Activated naive CD4-positive, alpha-beta T cell treated with anti-CD3 and anti-CD28 coated beads, Interleukin-2, amount 50 U/mL, for 72 hours (primary cell): ENCODE data around the gene HTRA2. TPM values are rescaled to one million over a fixed set of nuclear protein-coding genes. Genes with fewer than 3 reads are reported as not detected.

Experiments
- ATAC-seq, 2 donors: fragments of 150-1000 bp; cut with Tn5 transposase; 2 replicates each; pipeline ENCODE4 v1.10.0; 2021; ENCODE audit warnings: mild to moderate bottlenecking in 2 of 2, moderate library complexity in 2 of 2
- DNase-seq, 2 donors: peaks; one replicate each; pipeline ENCODE4 v3.0.0; 2021 to 2022; ENCODE audit warnings: low spot score in 2 of 2
- H3K27ac Mint-ChIP-seq, 2 donors: one replicate each; pipeline ENCODE4 v1.8.0; 2022; ENCODE audit warnings: mild to moderate bottlenecking in 2 of 2, mixed read lengths in 2 of 2
- H3K36me3 Mint-ChIP-seq, 2 donors: one replicate each; pipeline ENCODE4 v1.8.0; 2022; ENCODE audit warnings: mixed read lengths in 2 of 2
- H3K9me3 Mint-ChIP-seq, 2 donors: one replicate each; pipeline ENCODE4 v1.8.0; 2022; ENCODE audit warnings: mixed read lengths in 2 of 2
- total RNA-seq, 2 donors: library from RNA; stranded (reverse); gene quantifications; one replicate each; pipeline ENCODE4 v1.2.3, GENCODE V29; 2022

Gene HTRA2
- total RNA-seq, 2 donors from 2014 or later = 57.5 to 84.4 TPM

- ATAC-seq = no peak
- H3K9me3 Mint-ChIP-seq = no peaks in the 10 kb centered on the region
- peaks cover 44 to 48% of the 10 kb centered on the region in 2 donors for H3K36me3 Mint-ChIP-seq
Observed at GRCh38 chr2:74527741-74528140, 2.0 kb upstream of the HTRA2 start.

DNA sequence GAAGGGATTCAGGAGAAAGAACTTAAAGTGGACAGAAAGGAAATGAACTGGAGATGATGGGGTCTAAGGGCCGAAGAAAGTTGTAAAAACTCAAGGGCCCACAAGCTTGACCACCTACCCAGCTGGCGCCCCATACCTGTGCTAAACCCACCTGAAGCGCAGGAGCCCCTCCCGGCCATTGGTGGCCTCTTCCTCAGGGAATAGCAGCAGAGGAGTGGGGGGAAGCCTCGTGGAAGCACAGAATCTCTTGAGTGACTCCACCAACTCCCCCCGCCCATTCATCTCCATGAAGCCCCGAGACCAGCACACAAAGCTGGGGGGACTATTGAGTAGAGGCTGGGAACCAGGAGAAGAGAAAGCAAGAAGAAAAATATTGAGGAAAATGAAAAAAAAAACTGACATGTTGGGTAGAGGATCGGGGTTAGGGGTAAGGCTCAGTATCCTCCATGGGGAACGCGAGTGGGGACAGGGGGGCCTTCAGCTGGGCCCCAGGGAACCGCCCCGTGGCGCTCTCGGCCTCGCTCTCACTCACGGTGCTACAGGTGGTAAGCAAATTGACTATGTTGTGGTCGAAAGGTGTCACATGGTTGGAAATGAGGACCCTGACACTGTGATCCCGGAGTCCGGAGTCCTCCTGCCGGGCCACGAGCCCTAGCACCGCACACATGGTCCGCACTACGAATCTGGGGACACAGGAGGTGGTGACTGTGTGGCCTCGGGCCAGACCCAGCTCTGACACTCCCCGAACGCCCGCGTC is 955 bp upstream of the HTRA2 start:
- Mint-ChIP-seq H3K9me3 (no peaks in the 10 kb centered on the region), H3K27ac (peak overlapping the region; percentile 98), H3K36me3 (peaks cover 44 to 48% of the 10 kb centered on the region in 2 donors)
- ATAC-seq (peak; percentile 8 to 24), DNase-seq (peak in 1 of 2 donors; percentile 63)

More at GRCh38 chr2:74527741-74528140, 2.0 kb upstream of the HTRA2 start:
- DNase-seq = no peak
- peak overlapping the region in 1 of 2 donors; percentile 98 for H3K27ac Mint-ChIP-seq

DNA sequence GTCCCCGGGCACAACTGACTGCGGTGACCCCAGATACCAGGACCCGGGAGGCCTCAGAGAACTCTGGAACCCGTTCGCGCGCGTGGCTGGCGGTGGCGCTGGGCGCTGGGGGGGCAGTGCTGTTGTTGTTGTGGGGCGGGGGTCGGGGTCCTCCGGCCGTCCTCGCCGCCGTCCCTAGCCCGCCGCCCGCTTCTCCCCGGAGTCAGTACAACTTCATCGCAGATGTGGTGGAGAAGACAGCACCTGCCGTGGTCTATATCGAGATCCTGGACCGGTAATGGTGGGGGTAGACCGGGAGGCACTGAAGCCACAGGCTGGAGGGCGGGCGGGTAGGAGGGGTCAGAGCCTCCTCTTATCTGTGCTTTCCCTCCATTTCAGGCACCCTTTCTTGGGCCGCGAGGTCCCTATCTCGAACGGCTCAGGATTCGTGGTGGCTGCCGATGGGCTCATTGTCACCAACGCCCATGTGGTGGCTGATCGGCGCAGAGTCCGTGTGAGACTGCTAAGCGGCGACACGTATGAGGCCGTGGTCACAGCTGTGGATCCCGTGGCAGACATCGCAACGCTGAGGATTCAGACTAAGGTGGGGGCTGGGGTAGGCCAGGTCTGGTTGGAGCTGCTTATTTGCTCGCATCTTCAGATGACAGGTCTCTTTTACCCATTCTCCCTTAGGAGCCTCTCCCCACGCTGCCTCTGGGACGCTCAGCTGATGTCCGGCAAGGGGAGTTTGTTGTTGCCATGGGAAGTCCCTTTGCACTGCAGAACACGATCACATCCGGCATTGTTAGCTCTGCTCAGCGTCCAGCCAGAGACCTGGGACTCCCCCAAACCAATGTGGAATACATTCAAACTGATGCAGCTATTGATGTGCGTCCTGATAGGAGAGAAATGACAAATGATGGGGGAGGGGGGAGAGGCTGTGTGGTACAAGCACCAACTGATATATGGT is 780 bp downstream of the HTRA2 start:
- peak; percentile 40 to 87 for DNase-seq
- ATAC-seq = peak; percentile 23 to 77
- Mint-ChIP-seq H3K9me3 (no peaks in the 10 kb centered on the region), H3K27ac (peak overlapping the region; percentile 6 to 98), H3K36me3 (peaks cover 44 to 48% of the 10 kb centered on the region in 2 donors)

- DNase-seq (no peak), ATAC-seq (no peak)
- Mint-ChIP-seq H3K27ac (peak overlapping the region; percentile 34 to 98), H3K36me3 (peaks cover 35 to 42% of the 10 kb centered on the region in 2 donors), H3K9me3 (no peaks in the 10 kb centered on the region)
Observed at GRCh38 chr2:74531666-74532065, 1.9 kb downstream of the HTRA2 start.

GRCh38 chr2:74532222-74532621 is 2.5 kb downstream of the HTRA2 start:
- Mint-ChIP-seq H3K9me3 (no peaks in the 10 kb centered on the region), H3K27ac (peak overlapping the region in 1 of 2 donors; percentile 98), H3K36me3 (peaks cover 30 to 39% of the 10 kb centered on the region in 2 donors)
- no peak for DNase-seq
- ATAC-seq = no peak

- Mint-ChIP-seq H3K36me3 (peaks cover 17 to 30% of the 10 kb centered on the region in 2 donors), H3K9me3 (no peaks in the 10 kb centered on the region), H3K27ac (peak overlapping the region in 1 of 2 donors; percentile 11)
- DNase-seq (no peak), ATAC-seq (no peak)
Observed at GRCh38 chr2:74533464-74533863, 3.7 kb downstream of the HTRA2 start.

- DNase-seq (no peak), ATAC-seq (no peak)
- Mint-ChIP-seq H3K27ac (peak overlapping the region in 1 of 2 donors; percentile 30), H3K9me3 (no peaks in the 10 kb centered on the region), H3K36me3 (peaks cover 8 to 20% of the 10 kb centered on the region in 2 donors)
Observed at GRCh38 chr2:74534411-74534810, 4.7 kb downstream of the HTRA2 start.

DNA sequence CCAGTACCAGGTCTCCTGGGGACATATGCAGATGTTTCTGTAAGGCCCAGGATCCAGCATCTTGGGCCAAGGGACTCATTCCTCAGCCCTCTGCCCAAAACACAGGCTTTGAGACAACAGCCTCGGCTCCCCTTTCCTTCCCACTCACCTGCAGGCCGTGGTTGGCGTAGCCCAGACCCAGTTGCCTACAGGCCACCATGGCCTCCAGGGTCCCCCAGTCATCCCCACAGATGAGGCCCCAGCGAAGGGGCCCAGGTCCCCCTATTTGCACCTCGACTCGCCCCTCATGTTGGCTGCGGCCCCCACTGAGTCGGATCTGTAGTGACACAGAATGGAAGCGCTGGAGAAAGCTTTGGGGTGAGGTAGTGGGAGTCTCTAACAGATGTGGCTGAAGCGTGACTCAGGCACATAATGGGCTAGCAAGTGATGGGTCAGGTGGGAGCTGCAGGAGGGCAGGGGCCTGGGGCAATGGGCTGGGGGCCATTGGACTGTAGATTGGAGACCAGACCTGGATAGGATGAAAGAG is 5.8 kb downstream of the HTRA2 start:
- Mint-ChIP-seq H3K36me3 (peaks cover 6 to 14% of the 10 kb centered on the region in 2 donors), H3K27ac (peak overlapping the region in 1 of 2 donors; percentile 31), H3K9me3 (no peaks in the 10 kb centered on the region)
- DNase-seq = no peak
- ATAC-seq = no peak

GRCh38 chr2:74536166-74536950 is 6.6 kb downstream of the HTRA2 start:
- Mint-ChIP-seq H3K36me3 (peaks cover 0 to 10% of the 10 kb centered on the region in 2 donors), H3K9me3 (no peaks in the 10 kb centered on the region), H3K27ac (no peak overlapping the region)
- DNase-seq (no peak), ATAC-seq (peak in 1 of 2 donors; percentile 19)

GRCh38 chr2:74537140-74537539 is 7.4 kb downstream of the HTRA2 start:
- H3K27ac Mint-ChIP-seq = no peak overlapping the region
- no peaks in the 10 kb centered on the region for H3K9me3 Mint-ChIP-seq
- DNase-seq (no peak), ATAC-seq (no peak)
- H3K36me3 Mint-ChIP-seq = peaks cover 0 to 6% of the 10 kb centered on the region in 2 donors

GRCh38 chr2:74538881-74539339 is 9.2 kb downstream of the HTRA2 start:
- DNase-seq (no peak), ATAC-seq (no peak)
- no peaks in the 10 kb centered on the region for H3K9me3 Mint-ChIP-seq
- no peaks in the 10 kb centered on the region for H3K36me3 Mint-ChIP-seq
- no peak overlapping the region for H3K27ac Mint-ChIP-seq

- Mint-ChIP-seq H3K9me3 (no peaks in the 10 kb centered on the region), H3K27ac (no peak overlapping the region), H3K36me3 (no peaks in the 10 kb centered on the region)
- no peak for ATAC-seq
- DNase-seq = no peak
Observed at GRCh38 chr2:74540291-74540690, 10.6 kb downstream of the HTRA2 start.

DNA sequence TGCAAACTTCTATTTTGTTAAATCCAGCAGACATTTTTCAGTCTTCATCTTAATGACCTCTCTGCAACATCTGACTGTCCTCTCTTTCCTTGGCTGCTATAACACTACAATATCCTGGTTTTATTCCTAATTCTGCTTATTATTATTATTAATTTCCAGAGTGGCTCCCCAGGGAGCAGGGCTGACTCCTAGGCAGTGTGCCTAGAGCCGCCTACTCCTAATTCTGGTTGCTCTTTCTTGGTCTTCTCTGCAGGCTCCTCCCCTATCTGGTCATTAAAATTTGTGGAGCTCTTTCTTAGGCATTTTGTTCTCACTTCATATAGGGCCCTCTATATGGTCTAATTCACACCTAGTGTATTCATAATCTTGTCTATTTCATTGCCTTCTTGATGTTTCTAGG is 13.2 kb downstream of the HTRA2 start:
- Mint-ChIP-seq H3K9me3 (no peaks in the 10 kb centered on the region), H3K36me3 (peaks cover 0 to 1% of the 10 kb centered on the region in 2 donors), H3K27ac (peak overlapping the region in 1 of 2 donors; percentile 23)
- no peak for DNase-seq
- no peak for ATAC-seq

- DNase-seq (no peak), ATAC-seq (no peak)
- no peak overlapping the region for H3K27ac Mint-ChIP-seq
Observed at GRCh38 chr2:74544634-74545033, 14.9 kb downstream of the HTRA2 start.

DNA sequence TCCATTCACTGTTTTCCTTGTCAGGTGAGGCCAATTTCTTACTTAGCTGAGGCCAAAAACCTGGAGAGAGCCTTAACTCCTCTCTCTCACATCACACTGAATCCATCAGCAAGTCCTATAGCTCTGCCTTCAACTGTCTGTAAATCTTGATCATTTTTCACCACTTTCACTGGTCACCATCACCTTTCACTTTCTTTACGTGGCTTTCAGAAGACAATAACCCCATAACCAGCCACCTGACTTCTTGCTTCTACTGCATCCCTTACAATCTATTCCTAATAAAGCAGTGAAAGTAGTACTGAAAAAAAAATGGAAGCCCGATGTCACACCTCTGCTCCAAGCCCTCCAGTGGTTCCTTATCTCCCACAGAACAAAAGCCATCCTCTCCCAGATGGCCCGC is 16.3 kb downstream of the HTRA2 start:
- no peak for ATAC-seq
- no peak overlapping the region for H3K27ac Mint-ChIP-seq
- peak in 1 of 2 donors; percentile 33 for DNase-seq
- H3K9me3 Mint-ChIP-seq = no peaks in the 10 kb centered on the region
- peaks cover 0 to 12% of the 10 kb centered on the region in 2 donors for H3K36me3 Mint-ChIP-seq

More at GRCh38 chr2:74544634-74545033, 14.9 kb downstream of the HTRA2 start:
- no peaks in the 10 kb centered on the region for H3K9me3 Mint-ChIP-seq
- peaks cover 0 to 9% of the 10 kb centered on the region in 2 donors for H3K36me3 Mint-ChIP-seq
